Measurements from ENCODE around the gene MRPL40. TPM values are rescaled to one million over a fixed set of nuclear protein-coding genes. Genes with fewer than 3 reads are reported as not detected.

MRPL40 gene
- polyA plus RNA-seq (ENCODE audit: insufficient read length in 3 of 3), result 10 to 100 TPM; 42.8 to 48.0 (median 44.1) TPM
- long read RNA-seq, donor 1, transcript MRPL40-201 (4 exons, 1,387 nt), result major isoform, 34 of 37 reads
- long read RNA-seq, donor 1, partial matches to known transcripts, result 0 of 37 reads
- long read RNA-seq, donor 1, other reads (novel, unspliced or antisense), result 0 of 37 reads
- long read RNA-seq, donor 2, transcript MRPL40-201 (4 exons, 1,387 nt), result major isoform, 30 of 32 reads
- long read RNA-seq, donor 2, partial matches to known transcripts, result 0 of 32 reads
- long read RNA-seq, donor 2, other reads (novel, unspliced or antisense), result 0 of 32 reads
- long read RNA-seq, donor 3, transcript MRPL40-201 (4 exons, 1,387 nt), result major isoform, 67 of 69 reads
- long read RNA-seq, donor 3, partial matches to known transcripts, result 0 of 69 reads
- long read RNA-seq, donor 3, other reads (novel, unspliced or antisense), result 0 of 69 reads
- long read RNA-seq, donor 4, transcript MRPL40-201 (4 exons, 1,387 nt), result major isoform, 33 of 34 reads
- long read RNA-seq, donor 4, partial matches to known transcripts, result 0 of 34 reads
- long read RNA-seq, donor 4, other reads (novel, unspliced or antisense), result 0 of 34 reads
- long read RNA-seq, donor 5, transcript MRPL40-202 (4 exons, 954 nt), result minor isoform, 5 of 201 reads
- long read RNA-seq, donor 5, transcript MRPL40-201 (4 exons, 1,387 nt), result major isoform, 62 of 201 reads
- long read RNA-seq, donor 5, partial matches to known transcripts, result 121 of 201 reads
- long read RNA-seq, donor 5, other reads (novel, unspliced or antisense), result 10 of 201 reads
- long read RNA-seq, donor 6, transcript MRPL40-201 (4 exons, 1,387 nt), result major isoform, 35 of 114 reads
- long read RNA-seq, donor 6, partial matches to known transcripts, result 32 of 114 reads
- long read RNA-seq, donor 6, other reads (novel, unspliced or antisense), result 44 of 114 reads
- long read RNA-seq, donor 7, transcript MRPL40-201 (4 exons, 1,387 nt), result major isoform, 56 of 69 reads
- long read RNA-seq, donor 7, transcript MRPL40-203 (3 exons, 942 nt), result minor isoform, 5 of 69 reads
- long read RNA-seq, donor 7, partial matches to known transcripts, result 6 of 69 reads
- long read RNA-seq, donor 7, other reads (novel, unspliced or antisense), result 0 of 69 reads
- long read RNA-seq, donor 8, transcript MRPL40-201 (4 exons, 1,387 nt), result major isoform, 75 of 80 reads
- long read RNA-seq, donor 8, partial matches to known transcripts, result 0 of 80 reads
- long read RNA-seq, donor 8, other reads (novel, unspliced or antisense), result 0 of 80 reads
- long read RNA-seq, donor 9, transcript MRPL40-201 (4 exons, 1,387 nt), result major isoform, 30 of 31 reads
- long read RNA-seq, donor 9, partial matches to known transcripts, result 0 of 31 reads
- long read RNA-seq, donor 9, other reads (novel, unspliced or antisense), result 0 of 31 reads
- long read RNA-seq, donor 10, transcript MRPL40-201 (4 exons, 1,387 nt), result major isoform, 43 of 51 reads
- long read RNA-seq, donor 10, partial matches to known transcripts, result 5 of 51 reads
- long read RNA-seq, donor 10, other reads (novel, unspliced or antisense), result 0 of 51 reads
- long read RNA-seq, donor 11, transcript MRPL40-201 (4 exons, 1,387 nt), result major isoform, 30 of 30 reads
- long read RNA-seq, donor 11, partial matches to known transcripts, result 0 of 30 reads
- long read RNA-seq, donor 11, other reads (novel, unspliced or antisense), result 0 of 30 reads
- long read RNA-seq, donor 12, transcript MRPL40-201 (4 exons, 1,387 nt), result major isoform, 23 of 84 reads
- long read RNA-seq, donor 12, partial matches to known transcripts, result 18 of 84 reads
- long read RNA-seq, donor 12, other reads (novel, unspliced or antisense), result 42 of 84 reads
- long read RNA-seq, donor 13, transcript MRPL40-201 (4 exons, 1,387 nt), result major isoform, 85 of 89 reads
- long read RNA-seq, donor 13, partial matches to known transcripts, result 0 of 89 reads
- long read RNA-seq, donor 13, other reads (novel, unspliced or antisense), result 0 of 89 reads
- long read RNA-seq, donor 14, transcript MRPL40-201 (4 exons, 1,387 nt), result major isoform, 36 of 36 reads
- long read RNA-seq, donor 14, partial matches to known transcripts, result 0 of 36 reads
- long read RNA-seq, donor 14, other reads (novel, unspliced or antisense), result 0 of 36 reads
- long read RNA-seq, donor 15, transcript MRPL40-201 (4 exons, 1,387 nt), result major isoform, 15 of 15 reads
- long read RNA-seq, donor 15, partial matches to known transcripts, result 0 of 15 reads
- long read RNA-seq, donor 15, other reads (novel, unspliced or antisense), result 0 of 15 reads
- long read RNA-seq, donor 16, transcript MRPL40-201 (4 exons, 1,387 nt), result major isoform, 112 of 120 reads
- long read RNA-seq, donor 16, partial matches to known transcripts, result 0 of 120 reads
- long read RNA-seq, donor 16, other reads (novel, unspliced or antisense), result 0 of 120 reads

DNA sequence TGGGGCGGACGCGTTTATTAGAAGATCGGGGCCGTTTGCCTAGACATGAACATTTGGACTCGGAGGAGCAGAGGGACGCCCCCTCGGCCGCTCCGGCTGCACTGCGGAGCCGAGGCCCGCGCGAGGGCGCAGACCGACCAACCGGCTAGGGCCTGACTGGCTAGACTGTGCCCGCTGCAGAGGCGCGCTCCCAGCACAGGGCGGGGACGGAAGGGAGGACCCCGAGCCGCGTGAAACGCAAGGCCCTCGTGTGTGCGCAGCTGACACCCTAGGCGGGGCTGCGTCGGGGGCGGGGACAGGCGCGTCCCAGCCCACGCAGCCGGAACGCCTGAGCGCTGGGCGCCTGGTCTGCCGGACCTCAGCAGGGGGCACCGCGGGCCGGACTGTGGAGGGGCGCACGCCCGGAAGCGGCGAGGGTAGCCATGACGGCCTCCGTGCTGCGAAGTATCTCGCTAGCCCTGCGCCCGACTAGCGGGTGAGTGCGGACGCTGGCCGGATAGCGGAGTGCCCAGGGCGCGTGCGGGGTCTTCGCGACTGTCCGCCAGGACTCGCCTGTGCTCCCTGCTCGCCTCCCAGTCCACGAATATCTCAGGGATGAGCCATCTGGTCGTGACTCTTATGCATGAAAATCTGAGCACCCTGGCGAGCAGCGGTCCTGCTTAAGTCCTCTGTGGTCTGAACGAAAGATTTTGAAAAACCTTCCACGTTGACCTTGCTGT, at the start of gene MRPL40:
Gene MRPL40 (plus strand): TSS at position 413 of the 719 bp plus-strand sequence. CDS start 10 bp downstream, at position 423.
- peak; percentile 69 to 91 (median 88) for DNase-seq (ENCODE audit: extremely low read depth in 1 of 11, low read depth in 9 of 11, low spot score in 4 of 11)

DNA sequence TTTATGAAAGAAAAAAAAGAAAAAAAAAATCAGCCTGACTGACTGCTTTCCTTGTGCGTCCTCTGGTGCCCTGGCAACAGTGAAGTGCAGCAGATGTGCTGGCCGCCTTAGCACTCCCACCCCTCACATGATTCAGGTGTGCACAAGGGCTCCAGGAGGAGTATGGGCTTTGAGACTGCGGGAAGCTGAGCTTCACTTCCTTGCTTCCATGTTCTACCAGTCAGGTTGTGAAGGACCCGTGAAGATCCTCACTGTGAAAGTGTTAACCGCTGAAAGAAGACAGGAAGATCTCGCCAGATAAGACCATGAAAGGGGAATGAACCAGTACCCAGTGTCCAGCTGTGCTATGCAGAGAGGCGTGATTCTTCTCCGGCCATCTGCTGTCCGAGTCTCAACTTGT, 49.1 kb upstream of the MRPL40 start:
- DNase-seq (ENCODE audit: extremely low read depth in 1 of 11, low read depth in 9 of 11, low spot score in 4 of 11), result no peak

DNA sequence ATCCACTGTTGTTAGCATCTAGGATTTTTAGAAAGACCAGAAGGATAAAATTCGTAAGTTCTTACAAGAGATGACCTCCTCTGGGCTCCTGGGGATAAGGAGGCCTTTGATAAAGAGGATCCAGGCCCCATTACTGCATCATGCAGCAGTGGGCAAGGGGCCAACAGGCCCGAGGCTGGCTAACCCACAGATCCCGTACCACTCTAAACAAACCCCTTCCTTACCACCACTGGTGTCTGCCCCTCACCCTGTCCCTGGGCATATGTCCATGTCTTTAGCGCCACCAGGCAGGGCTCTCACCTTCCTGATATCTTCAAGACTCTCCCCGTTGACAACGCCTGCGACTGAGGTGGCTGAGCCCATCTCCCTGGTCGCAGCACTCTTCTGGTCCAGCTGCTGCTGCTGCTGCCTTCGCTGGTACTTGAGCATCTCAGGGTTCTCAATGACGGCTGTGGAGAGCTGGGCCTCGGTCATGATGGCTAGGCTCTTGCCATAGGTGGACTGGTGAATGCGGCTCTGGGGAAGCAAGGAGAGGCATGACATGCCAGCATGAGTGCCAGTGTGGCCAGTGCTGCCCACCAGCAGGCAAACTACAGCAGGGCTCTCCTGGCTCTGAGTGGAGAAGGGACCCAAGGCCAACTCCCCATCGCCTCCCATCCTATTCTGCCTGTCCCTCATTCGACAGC, 47.0 kb upstream of the MRPL40 start:
- no peak for DNase-seq (ENCODE audit: extremely low read depth in 1 of 11, low read depth in 9 of 11, low spot score in 4 of 11)

DNA sequence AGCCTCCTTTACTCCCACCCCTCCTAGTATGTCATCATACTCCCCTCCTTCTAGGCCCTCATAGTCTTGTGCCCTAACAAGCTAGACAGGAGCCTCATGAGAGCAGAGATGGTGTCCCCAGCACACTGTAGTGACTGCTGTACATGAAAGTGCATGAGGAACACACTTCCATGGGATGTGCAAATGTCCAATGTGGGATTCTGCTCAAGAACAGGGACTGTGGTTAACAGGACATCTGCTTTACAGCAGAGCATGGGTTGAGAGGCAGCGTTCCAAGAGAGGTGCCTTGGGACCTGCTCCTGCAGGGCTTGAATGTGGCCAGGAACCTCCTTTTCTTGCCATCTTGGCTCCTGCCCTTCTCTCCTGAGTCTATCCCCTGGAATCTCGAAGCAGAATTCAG, 46.1 kb upstream of the MRPL40 start:
- no peak for DNase-seq (ENCODE audit: extremely low read depth in 1 of 11, low read depth in 9 of 11, low spot score in 4 of 11)

DNA sequence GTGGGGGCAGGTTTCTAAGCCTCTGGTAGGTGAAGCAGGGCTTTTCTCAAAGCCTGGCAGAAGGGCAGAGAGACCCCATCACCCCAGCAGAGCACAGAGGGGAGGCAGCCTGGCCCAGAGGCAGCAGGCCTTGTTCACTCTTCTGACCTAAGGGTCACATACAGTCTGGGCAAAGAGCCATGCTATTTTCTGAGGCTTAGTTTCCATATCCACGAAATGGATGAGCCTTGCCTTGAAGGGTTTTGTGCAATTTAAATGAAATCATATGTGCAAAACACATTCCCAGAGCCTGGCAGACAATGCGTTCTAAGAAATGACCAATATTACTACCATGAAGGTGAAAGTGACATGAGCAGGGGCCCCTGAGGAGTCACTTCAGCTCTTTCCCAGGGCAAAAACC, 45.3 kb upstream of the MRPL40 start:
- DNase-seq (ENCODE audit: extremely low read depth in 1 of 11, low read depth in 9 of 11, low spot score in 4 of 11), result no peak

DNA sequence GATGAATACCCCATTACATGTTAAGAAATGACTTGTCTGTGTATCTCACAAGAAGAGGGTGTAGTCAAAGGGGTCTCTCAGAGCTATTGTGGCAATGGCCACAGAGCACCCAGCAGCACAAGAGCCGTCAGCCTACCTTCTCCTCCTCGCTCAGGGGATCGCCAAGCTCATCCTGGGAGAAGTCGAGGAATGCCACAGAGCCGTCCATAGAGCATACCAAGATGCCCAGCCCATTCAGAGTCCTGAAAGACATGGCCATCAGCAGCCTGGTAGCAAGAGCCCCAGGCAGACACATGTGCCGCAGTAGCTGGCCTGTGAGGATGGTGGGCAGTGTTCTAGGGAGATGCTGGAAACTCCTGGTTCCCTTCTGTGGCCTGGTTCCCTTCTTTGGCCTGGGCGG, 44.8 kb upstream of the MRPL40 start:
- no peak for DNase-seq (ENCODE audit: extremely low read depth in 1 of 11, low read depth in 9 of 11, low spot score in 4 of 11)

DNA sequence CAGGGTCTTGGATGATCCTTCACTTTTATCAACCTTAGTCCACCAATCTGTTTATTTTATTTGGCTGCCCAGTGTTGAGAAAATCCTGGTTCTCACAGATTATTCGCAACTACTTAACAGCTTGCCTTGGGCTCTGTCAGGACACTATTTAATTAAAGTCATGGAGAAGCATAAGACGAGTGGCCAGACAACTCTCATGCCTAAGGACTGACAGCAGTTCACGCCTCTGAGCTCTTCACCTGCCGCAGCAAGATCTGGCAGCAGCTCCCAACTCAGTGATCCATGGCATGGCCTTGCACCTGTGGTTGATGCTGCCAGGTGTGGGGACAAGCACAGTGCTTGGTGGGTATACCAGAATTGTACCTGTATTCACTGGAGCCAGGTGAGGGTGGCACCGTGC, 38.6 kb upstream of the MRPL40 start:
- DNase-seq (ENCODE audit: extremely low read depth in 1 of 11, low read depth in 9 of 11, low spot score in 4 of 11), result no peak

DNA sequence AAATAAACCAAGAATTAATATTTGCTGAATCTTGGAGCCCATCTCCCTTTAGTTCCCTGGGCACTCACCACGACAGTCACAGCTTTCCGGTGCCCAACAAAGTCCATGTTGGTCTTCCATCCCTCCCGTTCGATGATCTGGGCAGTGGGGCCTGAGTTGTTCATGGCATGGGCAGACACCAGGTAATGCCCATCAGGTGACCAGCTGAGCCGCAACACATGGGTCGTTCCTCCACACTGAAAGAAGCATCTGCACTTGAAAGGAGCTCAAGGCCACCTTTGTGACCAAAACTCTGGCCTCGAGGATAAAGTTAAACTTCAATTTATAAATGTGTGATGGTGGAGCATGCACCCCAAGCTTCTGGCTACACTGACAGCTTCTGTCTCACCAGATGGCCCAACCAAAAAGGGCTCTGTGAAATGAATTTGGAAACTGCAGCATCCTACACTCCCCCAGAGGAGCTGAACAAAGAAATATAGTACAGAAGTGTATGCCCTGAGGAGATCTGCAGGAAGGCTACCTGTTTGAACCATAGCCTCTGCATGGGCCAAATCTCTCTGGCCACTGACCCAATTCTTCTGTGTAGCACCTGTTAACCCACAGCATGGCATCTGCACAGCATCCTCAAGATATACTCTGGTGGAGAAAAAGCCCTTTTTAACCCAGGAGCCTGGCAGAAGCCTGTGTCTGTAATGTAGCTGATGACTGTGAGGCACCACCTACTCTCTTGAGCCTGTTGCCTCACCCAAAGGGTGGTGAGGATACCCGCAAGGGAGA, 37.9 kb upstream of the MRPL40 start:
- DNase-seq (ENCODE audit: extremely low read depth in 1 of 11, low read depth in 9 of 11, low spot score in 4 of 11), result no peak

DNA sequence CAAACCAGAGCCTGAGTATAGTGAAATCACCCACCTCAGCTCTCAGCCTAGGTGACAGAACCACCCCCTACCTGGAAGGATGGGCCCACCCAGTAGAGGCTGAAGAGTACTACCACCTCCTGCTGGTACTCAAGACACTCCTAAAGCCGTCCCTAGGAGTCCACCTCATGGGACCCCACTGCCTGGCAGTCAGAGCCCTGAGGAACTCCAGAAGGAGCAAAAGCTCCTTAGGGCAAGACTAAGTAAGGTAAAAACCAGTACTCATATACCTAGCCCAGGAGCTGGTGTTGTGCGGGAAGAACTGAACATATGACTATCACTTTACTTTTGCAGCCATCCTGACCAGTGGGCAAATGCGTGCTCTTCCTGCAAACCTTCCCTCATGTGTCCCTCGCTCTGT, 37.1 kb upstream of the MRPL40 start:
- no peak for DNase-seq (ENCODE audit: extremely low read depth in 1 of 11, low read depth in 9 of 11, low spot score in 4 of 11)

DNA sequence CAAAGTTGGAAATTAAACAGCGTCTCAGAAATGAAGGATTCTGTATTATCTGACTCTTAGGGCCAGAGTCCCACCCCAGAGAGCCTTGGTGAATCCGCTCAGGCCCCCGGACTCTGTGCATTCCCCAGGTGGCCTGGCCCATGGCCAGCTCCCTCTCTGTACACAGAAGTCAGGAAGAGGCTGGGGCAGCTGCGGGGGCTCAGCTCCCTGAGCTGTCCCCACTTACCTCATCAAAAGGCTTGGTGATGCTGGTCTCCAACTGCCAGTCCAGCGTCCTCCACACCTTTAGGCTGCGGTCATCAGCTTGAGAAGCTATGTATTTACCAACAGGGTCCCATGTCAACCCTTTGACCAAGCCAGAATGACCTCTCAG, 35.8 kb upstream of the MRPL40 start:
- no peak for DNase-seq (ENCODE audit: extremely low read depth in 1 of 11, low read depth in 9 of 11, low spot score in 4 of 11)

DNA sequence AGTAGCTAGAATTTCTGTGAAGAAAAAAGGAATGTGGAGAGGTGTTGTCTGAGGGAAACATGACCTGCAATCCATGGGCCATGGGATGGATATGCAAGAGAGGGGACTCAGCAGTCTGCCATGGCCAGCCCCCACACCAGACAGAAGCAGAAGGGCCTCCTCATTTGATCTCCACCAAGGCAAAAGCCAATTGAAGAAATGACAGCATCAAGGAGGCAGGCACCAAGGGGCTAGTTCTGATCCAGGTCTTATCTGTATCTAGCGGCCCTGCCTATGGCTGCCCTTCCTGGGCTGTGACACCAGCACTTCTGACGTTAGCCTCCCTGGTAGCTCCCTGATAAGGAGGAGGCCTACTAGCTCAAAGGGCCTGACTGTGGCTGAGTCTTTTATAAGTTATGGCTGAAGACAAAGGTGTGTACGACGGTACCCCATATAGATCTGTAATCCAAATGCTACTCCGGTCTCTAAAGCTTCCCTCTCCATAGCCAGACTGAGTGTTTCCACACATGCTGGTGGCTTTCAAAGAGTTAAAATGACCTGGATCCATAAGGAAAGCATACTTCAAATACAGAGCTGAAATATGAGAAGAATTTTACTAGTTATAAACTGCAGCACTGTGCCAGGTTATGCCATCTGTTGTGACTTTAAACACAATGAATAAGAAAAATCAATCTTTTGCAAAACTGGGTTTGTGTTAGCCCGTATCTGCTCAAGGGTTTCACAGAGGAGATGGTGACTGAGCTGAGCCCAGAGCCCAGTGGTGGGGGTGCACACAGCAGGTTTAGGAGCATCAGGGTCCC, 35.2 kb upstream of the MRPL40 start:
- DNase-seq (ENCODE audit: extremely low read depth in 1 of 11, low read depth in 9 of 11, low spot score in 4 of 11), result no peak

DNA sequence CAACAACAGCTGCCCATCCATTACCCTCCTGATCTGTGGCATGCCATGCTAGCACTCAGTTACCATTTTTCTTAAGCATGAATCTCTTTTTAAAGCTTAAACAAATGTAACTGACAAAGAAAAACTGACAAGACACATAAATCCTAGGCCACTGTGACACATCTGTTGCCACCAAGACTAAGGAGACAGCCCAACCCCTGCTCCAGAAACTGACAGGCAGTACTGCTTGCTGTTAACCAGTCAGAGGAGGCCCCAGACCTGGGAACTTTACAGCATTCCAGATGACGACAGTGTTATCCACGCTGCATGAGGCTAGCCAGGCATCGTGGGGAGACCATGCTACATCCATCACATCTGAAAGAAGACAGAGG, 34.6 kb upstream of the MRPL40 start:
- DNase-seq (ENCODE audit: extremely low read depth in 1 of 11, low read depth in 9 of 11, low spot score in 4 of 11), result no peak

DNA sequence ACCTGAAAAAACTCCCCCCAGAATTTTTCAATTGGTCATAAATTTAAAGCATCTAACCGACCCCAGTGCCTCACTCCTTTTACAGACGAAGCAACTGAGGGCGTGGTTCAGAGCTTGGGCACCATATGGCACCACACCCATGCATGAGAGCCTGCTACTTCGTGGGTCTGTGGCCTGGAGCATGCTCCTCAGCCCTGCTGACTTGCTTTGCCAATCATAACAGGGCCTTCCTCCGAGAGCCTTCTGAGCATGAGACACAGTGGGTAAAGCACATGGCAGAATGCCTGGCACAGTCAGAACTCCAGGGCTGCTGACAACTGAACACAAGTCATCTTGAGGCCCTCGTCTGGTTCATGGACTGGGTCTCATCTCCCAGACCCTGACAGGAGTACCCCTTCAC, 34.1 kb upstream of the MRPL40 start:
- no peak for DNase-seq (ENCODE audit: extremely low read depth in 1 of 11, low read depth in 9 of 11, low spot score in 4 of 11)

DNA sequence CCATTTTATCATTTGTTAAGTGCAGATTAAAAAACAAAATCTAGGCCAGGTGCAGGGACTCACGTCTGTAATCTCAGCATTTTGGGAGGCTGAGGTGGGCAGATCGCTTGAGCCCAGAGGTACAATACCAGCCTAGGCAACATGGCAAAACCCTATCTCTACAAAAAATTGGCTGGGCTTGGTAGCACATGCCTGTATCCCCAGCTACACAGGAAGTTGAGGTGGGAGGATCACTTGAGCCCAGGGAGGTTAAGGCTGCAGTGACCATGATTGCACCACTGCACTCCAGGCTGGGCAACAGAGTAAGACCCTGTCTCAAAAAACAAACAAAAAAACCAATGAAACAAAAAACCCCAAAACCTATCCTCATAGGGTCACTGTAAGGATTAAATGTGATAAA, 33.7 kb upstream of the MRPL40 start:
- DNase-seq (ENCODE audit: extremely low read depth in 1 of 11, low read depth in 9 of 11, low spot score in 4 of 11), result no peak

DNA sequence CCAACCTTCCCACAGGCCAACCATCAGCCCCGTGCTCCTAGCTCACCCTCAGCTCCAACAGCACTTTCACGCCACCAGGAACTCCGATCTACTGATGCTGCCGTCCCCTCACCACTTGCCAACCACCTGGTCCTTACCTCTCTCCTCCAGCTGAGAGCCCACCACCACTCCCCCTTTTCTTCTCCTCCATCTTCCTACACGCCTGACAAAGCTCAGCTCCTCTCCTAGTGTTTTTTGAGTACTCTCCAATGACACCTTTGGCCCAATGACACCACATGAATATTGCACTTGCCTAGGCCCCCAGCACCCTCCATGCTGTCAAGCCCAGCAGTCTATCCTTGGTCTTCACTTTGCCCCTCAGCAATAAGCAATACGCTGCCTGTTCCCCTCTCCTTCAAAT, 31.5 kb upstream of the MRPL40 start:
- DNase-seq (ENCODE audit: extremely low read depth in 1 of 11, low read depth in 9 of 11, low spot score in 4 of 11), result no peak
